ENCODE measurements around the gene IL6.
"Not testable (repeated sequence)": the region's sequence is repeated elsewhere in the genome, so short reads cannot be mapped to it uniquely, and the experiment has no call there.

The IL6 gene

DNA sequence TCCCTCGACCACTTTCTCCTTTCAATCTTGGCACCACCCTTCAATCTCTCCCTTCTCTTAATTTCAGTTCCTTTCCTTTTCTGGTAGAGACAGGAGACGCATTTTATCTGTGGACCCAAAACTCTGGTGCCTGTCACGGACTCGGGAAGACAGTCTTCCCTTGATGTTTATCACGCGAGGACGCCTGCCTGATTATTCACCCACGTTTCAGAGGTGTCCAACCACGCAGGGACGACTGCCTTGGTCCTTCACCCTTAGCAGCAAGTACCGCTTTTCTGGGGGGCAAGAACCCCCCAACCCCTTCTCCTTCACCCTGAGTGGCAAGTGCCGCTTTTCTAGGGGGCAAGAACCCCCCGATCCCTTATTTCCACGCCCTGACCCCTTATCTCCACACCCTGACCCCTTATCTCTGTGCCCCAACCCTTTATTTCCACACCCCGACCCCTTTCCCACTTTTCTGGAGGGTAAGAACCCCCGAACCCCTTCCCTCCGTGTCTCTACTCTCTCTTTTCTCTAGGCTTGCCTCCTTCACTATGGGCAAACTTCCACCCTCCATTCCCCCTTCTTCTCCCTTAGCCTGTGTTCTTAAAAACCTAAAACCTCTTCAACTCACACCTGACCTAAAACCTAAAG, 22.9 kb upstream of the IL6 start:
- not testable (repeated sequence) for DNase-seq

DNA sequence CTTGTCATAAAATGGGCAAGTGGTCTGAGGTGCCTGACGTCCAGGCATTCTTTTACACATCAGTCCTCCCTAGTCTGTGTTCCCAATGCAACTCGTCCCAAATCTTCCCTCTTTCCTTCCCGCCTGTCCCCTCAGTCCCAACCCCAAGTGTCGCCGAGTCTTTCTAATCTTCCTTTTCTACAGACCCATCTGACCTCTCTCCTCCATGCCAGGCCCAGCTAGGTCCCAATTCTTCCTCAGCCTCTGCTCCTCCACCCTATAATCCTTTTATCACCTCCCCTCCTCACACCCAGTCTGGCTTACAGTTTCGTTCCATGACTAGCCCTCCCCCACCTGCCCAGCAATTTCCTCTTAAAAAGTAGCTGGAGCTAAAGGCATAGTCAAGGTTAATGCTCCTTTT, 22.3 kb upstream of the IL6 start:
- DNase-seq, result not testable (repeated sequence)

DNA sequence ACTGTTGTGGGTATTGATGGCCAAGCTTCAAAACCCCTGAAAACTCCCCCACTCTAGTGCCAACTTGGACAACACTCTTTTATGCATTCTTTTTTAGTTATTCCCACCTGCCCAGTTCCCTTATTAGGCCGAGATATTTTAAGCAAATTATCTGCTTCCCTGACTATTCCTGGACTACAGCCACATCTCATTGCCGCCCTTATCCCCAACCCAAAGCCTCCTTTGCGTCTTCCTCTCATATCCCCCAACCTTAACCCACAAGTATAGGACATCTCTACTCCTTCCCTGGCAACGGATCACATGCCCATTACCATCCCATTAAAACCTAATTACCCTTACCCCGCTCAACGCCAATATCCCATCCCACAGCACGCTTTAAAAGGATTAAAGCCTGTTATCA, 21.1 kb upstream of the IL6 start:
- not testable (repeated sequence) for DNase-seq

DNA sequence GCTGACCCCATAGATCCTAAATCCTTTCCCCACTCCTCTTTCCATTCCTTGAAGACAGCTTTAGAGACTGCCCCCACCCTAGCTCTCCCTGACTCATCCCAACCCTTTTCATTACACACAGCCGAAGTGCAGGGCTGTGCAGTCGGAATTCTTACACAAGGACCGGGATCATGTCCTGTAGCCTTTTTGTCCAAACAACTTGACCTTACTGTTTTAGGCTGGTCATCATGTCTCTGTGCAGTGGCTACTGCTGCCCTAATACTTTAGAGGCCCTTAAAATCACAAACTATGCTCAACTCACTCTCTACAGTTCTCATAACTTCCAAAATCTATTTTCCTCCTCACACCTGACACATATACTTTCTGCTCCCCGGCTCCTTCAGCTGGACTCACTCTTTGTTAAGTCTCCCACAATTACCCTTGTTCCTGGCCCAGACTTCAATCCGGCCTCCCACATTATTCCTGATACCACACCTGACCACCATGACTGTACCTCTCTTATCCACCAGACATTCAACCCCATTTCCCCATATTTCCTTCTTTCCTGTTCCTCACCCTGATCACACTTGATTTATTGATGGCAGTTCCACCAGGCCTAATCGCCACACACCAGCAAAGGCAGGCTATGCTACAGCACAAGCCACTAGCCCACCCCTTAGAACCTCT, 19.8 kb upstream of the IL6 start:
- not testable (repeated sequence) for DNase-seq

DNA sequence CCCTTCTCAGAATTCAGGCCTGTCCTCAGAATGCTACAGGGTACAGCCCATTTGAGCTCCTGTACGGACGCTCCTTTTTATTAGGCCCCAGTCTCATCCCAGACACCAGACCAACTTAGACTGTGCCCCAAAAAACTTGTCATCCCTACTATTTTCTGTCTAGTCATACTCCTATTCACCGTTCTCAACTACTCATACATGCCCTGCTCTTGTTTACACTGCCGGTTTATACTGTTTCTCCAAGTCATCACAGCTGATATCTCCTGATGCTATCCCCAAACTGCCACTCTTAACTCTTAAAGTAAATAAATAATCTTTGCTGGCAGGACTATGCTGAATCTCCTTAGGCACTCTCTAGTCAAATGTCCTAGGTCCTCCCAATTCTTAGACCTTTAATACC, 18.8 kb upstream of the IL6 start:
- DNase-seq, result not testable (repeated sequence)

DNA sequence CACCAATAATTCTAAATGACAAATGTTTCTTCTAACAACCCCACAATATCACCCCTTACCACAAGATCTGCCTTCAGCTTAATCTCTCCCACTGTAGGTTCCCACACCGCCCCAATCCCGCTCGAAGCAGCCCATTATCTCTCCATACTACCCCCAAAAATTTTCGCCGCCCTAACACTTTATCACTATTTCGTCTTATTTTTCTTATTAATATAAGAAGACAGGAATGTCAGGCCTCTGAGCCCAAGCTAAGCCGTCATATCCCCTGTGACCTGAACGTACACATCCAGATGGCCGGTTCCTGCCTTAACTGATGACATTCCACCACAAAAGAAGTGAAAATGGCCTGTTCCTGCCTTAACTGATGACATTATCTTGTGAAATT, 18.3 kb upstream of the IL6 start:
- DNase-seq, result not testable (repeated sequence)

DNA sequence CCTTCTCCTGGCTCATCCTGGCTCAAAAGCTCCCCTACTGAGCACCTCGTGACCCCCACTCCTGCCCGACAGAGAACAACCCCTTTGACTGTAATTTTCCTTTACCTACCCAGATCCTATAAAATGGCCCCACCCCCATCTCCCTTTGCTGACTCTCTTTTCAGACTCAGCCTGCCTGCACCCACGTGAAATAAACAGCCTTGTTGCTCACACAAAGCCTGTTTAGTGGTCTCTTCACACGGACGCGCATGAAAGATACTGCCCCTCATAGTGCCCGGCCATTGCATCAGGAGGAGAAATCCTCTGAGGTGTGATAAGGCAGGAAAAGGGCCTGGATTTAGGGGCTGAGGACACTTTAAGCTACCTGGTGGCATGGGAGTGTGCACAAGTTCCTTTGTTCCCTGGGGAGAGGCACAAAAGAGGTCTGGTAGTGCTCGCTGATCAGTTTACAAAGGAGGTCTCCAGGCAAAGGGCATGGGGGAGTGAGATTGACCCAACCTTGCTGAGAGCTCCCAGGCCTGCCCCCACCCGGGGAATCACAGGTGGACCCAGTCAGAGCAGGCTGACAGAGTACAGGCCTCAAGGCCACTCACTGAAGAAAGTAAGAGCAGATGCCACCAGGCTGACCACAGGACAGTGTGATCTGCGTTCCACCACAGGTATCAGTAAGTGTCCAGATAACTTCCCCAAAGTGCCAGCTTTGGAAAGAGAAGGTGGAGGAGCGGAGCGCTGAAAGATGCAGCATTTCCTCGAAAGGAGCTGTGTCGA, 17.8 kb upstream of the IL6 start:
- DNase-seq, result not testable (repeated sequence)

DNA sequence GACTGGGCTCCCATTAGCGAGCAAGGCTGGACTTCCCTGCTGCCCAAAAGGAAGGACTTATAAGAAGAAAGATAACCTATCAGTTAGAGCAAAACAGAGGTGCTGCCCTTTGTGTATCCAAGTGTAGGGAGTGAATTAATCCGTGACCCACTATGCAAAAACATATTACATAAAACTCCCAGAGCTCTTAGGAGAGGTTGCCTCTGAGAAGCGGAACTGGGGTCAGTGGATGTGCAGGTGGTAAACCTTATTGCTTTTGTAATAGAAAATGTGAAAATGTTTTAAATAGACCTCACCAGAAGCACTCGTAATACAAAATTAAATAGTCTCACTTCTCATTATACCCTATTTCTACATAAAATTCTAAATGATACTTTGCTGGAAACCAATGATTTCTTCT, 17.1 kb upstream of the IL6 start:
- DNase-seq, result no peak

DNA sequence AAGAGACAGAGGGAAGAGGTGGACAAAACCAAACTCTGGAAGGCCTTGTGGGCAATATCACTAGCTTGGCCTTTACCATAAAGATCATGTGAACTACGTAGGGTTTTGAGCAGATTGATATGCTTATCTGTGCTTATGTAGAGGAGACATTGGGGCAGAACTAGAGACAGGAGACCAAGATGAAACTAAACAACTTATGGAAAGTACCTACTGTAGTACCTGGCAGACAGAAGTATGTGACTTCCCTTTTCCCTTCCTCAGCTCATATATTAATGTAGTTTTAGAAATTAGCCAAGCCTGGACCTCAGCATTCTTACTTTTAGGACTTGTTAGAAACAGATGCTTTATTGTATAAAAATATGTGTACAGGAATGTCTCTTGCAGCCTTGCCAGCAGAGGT, 14.0 kb upstream of the IL6 start:
- DNase-seq, result no peak

DNA sequence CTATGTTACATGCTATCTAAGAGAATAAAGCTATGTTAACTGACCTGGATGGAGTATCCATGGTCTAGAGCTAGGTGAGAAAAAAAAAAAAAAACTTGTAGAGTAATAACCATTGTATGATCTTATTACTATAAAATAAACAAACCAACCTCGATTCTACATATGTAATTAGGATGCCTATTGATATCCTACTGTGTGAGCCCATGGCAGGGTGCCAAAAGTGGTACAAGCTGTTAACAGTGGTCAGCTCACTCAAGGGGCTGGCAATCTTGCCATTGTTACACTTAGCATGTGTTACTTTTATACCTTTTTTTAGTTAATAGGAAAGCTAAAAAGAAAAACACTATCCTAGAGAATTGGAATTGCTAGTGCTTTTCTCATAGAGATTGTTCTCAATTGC, 13.5 kb upstream of the IL6 start:
- DNase-seq, result no peak

DNA sequence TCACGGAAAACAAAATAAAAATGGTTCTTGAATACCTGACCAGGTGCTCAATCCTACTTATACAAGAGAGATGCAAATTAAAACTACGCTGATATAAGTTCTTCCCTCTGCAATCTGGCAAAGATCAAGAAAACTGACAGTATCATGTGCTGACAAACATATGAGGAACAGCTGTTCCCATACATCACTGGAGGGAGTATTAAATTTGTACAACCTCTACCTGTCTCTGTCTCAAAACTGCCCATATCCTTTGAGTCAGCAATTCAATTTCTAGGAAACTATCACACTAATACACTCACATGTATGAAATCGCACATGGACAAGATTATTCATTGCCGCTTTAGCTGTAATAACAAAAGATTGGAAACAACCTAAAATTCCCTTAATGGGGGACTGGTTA, 11.0 kb upstream of the IL6 start:
- DNase-seq, result no peak

DNA sequence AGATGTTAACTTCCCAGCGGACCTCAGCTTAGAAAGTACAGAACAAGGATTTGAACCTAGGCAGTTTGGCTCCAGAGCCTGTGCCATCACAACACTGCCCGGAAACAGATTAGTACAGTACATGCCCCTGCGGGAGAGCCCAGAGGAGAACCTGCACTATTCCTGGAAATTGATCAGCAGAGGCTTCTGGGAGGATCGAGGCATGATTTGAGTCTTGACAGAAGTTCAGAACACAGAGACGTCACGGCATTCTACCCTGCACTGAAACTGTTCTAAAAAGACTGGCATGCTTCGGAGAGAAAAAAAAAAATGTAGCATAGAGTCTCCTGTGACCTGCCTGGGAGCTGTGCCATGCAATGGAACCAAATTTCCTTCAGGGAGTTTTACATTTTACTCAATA, 9.2 kb upstream of the IL6 start:
- DNase-seq, result no peak

DNA sequence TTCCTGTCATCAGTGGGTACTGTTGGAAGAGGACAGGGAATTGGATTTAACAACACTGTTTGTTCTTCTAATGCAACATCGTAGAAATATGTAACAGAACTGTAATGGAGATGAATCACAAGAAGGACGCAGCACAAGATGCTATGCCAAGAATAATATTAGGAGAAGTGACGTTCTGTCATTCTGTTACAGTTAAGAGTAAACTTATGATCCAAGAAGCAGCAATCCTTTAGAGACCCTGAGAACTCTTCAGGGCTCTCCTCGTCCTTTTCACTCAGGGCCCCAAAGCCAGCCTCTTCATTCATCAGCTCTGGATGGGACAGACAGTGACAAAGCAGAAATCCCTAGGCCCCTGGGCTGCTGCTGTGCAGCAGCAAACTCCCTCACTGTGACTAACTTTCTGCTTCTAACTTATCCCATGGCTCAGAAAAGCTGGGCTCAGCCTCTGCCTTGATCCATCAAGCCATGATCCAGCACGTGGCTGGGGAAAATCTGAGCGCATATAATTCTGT, 8.7 kb upstream of the IL6 start:
- DNase-seq, result no peak

DNA sequence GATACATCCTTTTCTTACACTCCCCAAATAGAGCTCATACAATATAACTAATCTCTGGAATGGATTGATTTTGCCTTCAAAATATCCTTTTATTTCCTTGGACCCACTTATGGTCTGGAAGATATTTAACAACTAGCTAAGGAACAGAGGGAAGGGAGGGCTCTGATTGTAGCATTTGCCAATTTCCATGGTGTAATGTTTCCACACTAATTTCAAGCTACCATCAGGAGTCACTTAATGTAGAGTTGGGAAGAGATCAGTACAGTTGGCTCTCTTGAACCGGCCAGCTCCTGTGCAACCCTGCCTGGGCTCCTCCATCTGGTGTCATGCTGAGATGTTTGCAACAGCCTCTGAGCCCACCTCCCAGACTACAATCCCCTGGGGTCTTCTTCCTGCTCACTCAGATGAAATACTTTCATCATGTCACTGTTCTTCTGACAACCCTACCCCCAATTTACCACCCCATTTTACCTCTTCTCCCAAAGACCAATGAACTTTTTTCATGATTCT, 8.0 kb upstream of the IL6 start:
- DNase-seq, result no peak

DNA sequence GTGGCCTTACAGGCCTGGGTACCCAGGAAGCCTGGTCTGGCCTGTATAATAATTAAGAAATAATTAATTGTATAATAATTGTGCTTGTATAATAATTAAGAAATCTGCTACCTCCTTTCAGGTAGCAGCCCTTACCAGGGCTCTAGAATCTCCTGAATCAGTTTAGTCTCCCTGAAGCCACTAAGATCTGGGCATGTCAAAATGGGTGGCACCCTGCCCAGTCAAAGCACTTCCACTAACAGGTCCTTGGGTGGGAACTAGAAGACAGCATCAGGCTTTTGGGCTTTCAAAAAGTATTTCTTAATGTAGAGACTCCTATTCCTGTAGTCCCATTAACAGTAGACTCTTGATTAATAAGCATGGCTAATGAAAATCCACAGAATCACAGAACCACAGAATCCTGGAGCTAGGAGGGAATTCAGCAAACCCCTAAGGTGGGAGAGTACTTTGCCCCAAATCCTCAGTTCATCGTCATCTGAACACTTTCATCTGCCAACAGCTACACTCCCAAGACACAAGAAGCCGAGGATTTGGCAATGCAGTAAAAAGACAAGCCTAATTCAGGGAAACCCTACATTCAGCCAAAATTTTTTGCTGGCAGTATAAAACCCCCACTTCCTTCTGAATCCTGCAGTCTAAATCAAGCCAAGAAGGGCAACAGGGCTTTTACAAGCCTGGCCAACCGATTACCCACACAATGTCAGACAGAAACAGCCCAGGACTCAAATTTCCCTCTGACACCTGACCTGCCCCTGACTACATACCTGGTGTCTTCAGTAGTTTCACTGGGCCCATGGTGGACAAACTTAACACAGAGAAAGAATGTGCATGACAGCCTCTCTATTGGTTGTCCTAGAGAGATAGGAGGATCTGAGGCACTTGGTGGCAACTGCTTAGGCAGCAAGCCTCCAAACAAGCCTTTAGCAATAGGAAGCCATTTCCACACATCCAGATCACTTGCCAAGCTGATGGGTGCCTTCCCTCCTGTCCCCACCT, 5.9 kb upstream of the IL6 start:
- no peak for DNase-seq

DNA sequence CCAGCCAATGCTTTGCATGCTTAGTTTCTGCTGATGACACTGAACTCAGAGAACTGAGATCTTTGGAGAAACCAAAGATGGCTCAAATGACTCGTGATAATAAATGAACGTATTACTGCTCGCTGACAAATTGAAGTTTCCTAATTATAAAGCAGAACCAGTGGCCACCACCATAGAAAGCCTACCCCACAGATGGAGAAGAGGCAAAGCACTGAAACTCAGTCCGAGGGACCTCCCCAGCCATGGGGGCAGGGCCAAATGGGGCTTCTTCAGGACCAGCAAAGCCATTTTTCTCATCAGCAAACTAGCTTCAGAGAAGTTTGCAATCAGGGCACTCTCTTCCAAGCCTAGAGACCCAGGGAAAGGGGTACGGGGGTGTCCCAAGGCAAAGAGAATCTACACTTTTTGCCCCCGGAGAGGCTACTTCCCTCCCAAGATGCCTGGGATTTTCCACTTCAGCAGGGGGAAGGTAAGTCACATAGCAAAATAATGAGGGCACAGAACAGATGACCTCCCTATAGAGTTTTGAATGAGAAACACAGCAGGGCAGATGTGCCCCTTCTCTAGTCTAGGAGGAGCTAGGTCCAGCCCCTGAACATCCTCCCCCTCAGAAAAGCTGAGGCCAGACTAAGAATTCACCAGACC, 4.3 kb upstream of the IL6 start:
- DNase-seq, result no peak

DNA sequence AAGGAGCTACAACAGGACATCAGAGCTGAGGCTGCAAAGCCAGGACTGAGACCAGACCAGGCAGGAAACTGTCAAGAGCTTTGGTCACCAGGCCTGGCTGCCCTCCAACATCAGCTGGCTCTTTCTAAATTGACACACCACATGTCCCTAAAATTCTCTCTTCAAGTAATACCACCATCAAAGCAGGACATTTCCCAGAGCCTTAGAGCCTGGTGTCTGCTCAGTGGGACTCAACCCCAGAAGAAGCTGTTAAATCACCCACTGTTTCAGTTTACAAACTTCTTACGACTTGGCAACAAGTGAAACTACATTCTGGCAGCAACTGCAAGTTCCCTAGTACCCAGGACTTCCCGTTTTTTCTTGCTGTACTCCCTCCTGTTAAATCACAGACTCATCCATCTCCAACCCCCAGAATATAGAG, 3.8 kb upstream of the IL6 start:
- no peak for DNase-seq

DNA sequence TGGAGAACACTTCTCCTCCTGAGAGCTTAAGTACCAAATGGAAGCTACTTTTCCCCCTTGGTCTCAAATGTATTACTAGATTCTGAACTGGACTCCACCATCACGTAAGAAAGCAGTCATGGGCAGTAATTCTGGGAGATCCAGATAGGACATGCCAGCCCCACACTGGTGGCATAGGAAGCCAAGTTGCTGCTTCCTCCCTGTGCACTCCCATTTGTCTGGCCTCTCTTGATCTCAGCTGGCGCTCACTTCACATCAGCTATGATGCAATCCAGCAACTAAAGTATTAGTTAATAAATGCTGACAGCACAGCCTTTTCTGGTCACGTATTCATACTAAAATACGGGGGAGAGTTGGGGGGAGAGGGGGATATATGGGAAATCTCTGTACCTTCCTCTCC, 3.4 kb upstream of the IL6 start:
- no peak for DNase-seq

DNA sequence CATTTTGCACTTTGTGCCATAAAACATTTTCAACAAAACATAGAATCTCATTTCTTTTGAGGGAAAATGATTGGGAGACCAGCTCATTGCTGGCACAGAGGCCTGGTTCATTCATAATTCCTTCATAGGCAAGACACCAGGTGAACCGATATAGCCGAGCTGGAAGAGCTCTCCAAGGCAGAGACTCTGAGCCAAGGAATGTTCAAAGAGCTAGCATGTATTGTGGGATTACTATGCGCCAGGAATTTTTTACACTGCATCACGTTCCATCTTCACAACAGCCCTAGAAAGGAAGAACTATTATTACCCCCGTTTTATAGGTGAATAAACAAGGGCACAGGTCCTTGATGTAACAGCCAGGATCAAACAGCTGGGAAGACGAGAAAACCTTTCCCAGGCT, 2.1 kb upstream of the IL6 start:
- no peak for DNase-seq

DNA sequence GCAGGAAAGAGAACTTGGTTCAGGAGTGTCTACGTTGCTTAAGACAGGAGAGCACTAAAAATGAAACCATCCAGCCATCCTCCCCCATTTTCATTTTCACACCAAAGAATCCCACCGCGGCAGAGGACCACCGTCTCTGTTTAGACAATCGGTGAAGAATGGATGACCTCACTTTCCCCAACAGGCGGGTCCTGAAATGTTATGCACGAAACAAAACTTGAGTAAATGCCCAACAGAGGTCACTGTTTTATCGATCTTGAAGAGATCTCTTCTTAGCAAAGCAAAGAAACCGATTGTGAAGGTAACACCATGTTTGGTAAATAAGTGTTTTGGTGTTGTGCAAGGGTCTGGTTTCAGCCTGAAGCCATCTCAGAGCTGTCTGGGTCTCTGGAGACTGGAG, 1.4 kb upstream of the IL6 start:
- DNase-seq, result no peak

DNA sequence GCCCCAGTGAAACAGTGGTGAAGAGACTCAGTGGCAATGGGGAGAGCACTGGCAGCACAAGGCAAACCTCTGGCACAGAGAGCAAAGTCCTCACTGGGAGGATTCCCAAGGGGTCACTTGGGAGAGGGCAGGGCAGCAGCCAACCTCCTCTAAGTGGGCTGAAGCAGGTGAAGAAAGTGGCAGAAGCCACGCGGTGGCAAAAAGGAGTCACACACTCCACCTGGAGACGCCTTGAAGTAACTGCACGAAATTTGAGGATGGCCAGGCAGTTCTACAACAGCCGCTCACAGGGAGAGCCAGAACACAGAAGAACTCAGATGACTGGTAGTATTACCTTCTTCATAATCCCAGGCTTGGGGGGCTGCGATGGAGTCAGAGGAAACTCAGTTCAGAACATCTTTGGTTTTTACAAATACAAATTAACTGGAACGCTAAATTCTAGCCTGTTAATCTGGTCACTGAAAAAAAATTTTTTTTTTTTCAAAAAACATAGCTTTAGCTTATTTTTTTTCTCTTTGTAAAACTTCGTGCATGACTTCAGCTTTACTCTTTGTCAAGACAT, 574 bp upstream of the IL6 start:
- peak; percentile 49 for DNase-seq

All from right kidney (tissue), 1 donor.